ENCODE measurements around the gene RHOJ. TPM values are rescaled to one million over a fixed set of nuclear protein-coding genes. Genes with fewer than 3 reads are reported as not detected.

Gene RHOJ
- polyA plus RNA-seq, 3 donors, result not detected

- Histone ChIP-seq H3K9me3 (replicated peaks in 1 of 2; ENCODE audit: control insufficient read depth in 1 of 2, insufficient read depth in 1 of 2, low read length in 2 of 2) (no peaks in the 10 kb centered on the region), H3K27me3 (ENCODE audit: control insufficient read depth in 2 of 2, insufficient read depth in 2 of 2, low read length in 2 of 2) (no peaks in the 10 kb centered on the region), H2AFZ (ENCODE audit: insufficient read depth, low read depth, low read length, poor library complexity, severe bottlenecking) (no peak overlapping the region), H3K36me3 (replicated peaks in 1 of 2; ENCODE audit: control insufficient read depth in 1 of 2, insufficient read depth in 2 of 2, low read length in 2 of 2) (no peaks in the 10 kb centered on the region), H3K79me2 (ENCODE audit: insufficient read depth, low read length) (no peaks in the 10 kb centered on the region), H3K4me3 (replicated peaks in 1 of 3; ENCODE audit: low read depth in 2 of 3, low read length in 3 of 3) (no peak overlapping the region), H3K4me1 (ENCODE audit: control insufficient read depth in 1 of 2, insufficient read depth in 2 of 2, low read length in 2 of 2) (no peaks in the 10 kb centered on the region), H3K9ac (ENCODE audit: insufficient read depth, low read length, poor library complexity, severe bottlenecking) (no peak overlapping the region), H3K27ac (ENCODE audit: low read depth in 1 of 2, low read length in 2 of 2) (no peak overlapping the region), H4K20me1 (ENCODE audit: insufficient read depth, low read length) (no peaks in the 10 kb centered on the region), H3K4me2 (replicated peaks; ENCODE audit: extremely low read depth, low read length, poor library complexity, severe bottlenecking) (no peak overlapping the region)
- H3K9me3 Mint-ChIP-seq, result peaks cover 0 to 3% (median 0%) of the 10 kb centered on the region in 7 donors
- no CpG with 5 or more reads among the region's 4 CpGs for WGBS (ENCODE audit: insufficient coverage)
- H3K4me3 Mint-ChIP-seq, result no peak overlapping the region
- no peak overlapping the region for H3K27ac Mint-ChIP-seq
- H3K4me1 Mint-ChIP-seq, result no peaks in the 10 kb centered on the region
- peaks cover 0 to 5% (median 0%) of the 10 kb centered on the region in 3 donors for H3K27me3 Mint-ChIP-seq (ENCODE audit: low read depth in 3 of 3)
- TF ChIP-seq CTCF (IDR thresholded peaks at IDR 0.05), result no peak
- no peaks in the 10 kb centered on the region for H3K36me3 Mint-ChIP-seq
- intact Hi-C loops (cut with micrococcal nuclease), result no loop called here
- DNase-seq, result no peak
Measured at GRCh38 chr14:63179383-63179782, 24.9 kb upstream of the RHOJ start.

GRCh38 chr14:63180011-63180410 lies 24.2 kb upstream of the RHOJ start:
- no peaks in the 10 kb centered on the region for H3K36me3 Mint-ChIP-seq

More at GRCh38 chr14:63180011-63180410, 24.2 kb upstream of the RHOJ start:
- H3K4me3 ChIP-seq (replicated peaks in 1 of 3; ENCODE audit: low read depth in 2 of 3, low read length in 3 of 3), result no peak overlapping the region
- no peak overlapping the region for H3K27ac Mint-ChIP-seq
- H3K4me1 Mint-ChIP-seq, result no peaks in the 10 kb centered on the region
- no peaks in the 10 kb centered on the region for H3K27me3 ChIP-seq (ENCODE audit: control insufficient read depth in 2 of 2, insufficient read depth in 2 of 2, low read length in 2 of 2)
- H3K4me1 ChIP-seq (ENCODE audit: control insufficient read depth in 1 of 2, insufficient read depth in 2 of 2, low read length in 2 of 2), result no peaks in the 10 kb centered on the region
- no peaks in the 10 kb centered on the region for H3K79me2 ChIP-seq (ENCODE audit: insufficient read depth, low read length)
- no peaks in the 10 kb centered on the region for H3K36me3 ChIP-seq (replicated peaks in 1 of 2; ENCODE audit: control insufficient read depth in 1 of 2, insufficient read depth in 2 of 2, low read length in 2 of 2)
- intact Hi-C loops (cut with micrococcal nuclease), result no loop called here
- DNase-seq, result no peak
- 85% methylated on average over 3 of the region's 3 CpGs for WGBS (ENCODE audit: insufficient coverage)
- H3K27ac ChIP-seq (ENCODE audit: low read depth in 1 of 2, low read length in 2 of 2), result no peak overlapping the region
- no peak overlapping the region for H3K4me3 Mint-ChIP-seq
- no peak overlapping the region for H3K4me2 ChIP-seq (replicated peaks; ENCODE audit: extremely low read depth, low read length, poor library complexity, severe bottlenecking)
- peaks cover 0 to 5% (median 0%) of the 10 kb centered on the region in 3 donors for H3K27me3 Mint-ChIP-seq (ENCODE audit: low read depth in 3 of 3)
- no peak overlapping the region for H2AFZ ChIP-seq (ENCODE audit: insufficient read depth, low read depth, low read length, poor library complexity, severe bottlenecking)
- H3K9me3 ChIP-seq (replicated peaks in 1 of 2; ENCODE audit: control insufficient read depth in 1 of 2, insufficient read depth in 1 of 2, low read length in 2 of 2), result no peaks in the 10 kb centered on the region
- no peak overlapping the region for H3K9ac ChIP-seq (ENCODE audit: insufficient read depth, low read length, poor library complexity, severe bottlenecking)
- peaks cover 0 to 3% (median 0%) of the 10 kb centered on the region in 7 donors for H3K9me3 Mint-ChIP-seq
- H4K20me1 ChIP-seq (ENCODE audit: insufficient read depth, low read length), result no peaks in the 10 kb centered on the region
- TF ChIP-seq CTCF (IDR thresholded peaks at IDR 0.05), result no peak

Measured in CD14-positive monocyte (primary cell).